ENCODE results near the gene DPP6. TPM values are rescaled to one million over a fixed set of nuclear protein-coding genes. Genes with fewer than 3 reads are reported as not detected.

DPP6 gene
- total and polyA plus RNA-seq, 2 experiments from 2014 or later: not detected

DNA sequence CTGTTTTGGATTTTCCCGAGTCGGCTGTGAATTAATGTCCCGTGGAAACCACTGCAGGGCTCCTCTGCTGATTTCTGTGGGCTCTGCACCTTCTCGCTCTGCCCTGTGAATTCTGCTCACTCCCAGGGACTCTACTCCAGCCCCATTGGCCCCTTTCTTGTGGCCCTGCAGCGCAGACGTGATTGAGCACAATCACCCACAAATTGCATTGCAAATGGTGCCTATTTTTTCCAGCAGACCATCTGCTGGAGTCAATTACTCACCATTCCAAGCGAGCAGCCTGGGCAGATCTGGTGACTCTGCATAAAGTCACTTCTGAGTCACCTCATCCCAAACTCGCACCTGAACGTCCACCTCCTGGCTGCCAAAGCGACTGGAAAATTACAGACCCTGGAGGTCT, 714.9 kb downstream of the DPP6 start:
- H3K27me3 ChIP-seq (ENCODE audit: insufficient read depth): no peaks in the 10 kb centered on the region
- TF ChIP-seq ZNF331 (CRISPR knock-in tag; IDR thresholded peaks at IDR 0.05; ENCODE audit: low read depth) (no peak), POLR2AphosphoS5 (IDR thresholded peaks at IDR 0.05; ENCODE audit: low read depth) (no peak), EZH2phosphoT487 (IDR thresholded peaks at IDR 0.05; ENCODE audit: unreplicated experiment) (no peak), JUNB (IDR thresholded peaks at IDR 0.05; ENCODE audit: unreplicated experiment) (no peak), REST (IDR thresholded peaks at IDR 0.05; ENCODE audit: unreplicated experiment) (no peak), NANOG (IDR thresholded peaks at IDR 0.05; ENCODE audit: borderline replicate concordance) (no peak), CTCF (conservative IDR thresholded peaks at IDR 0.05; ENCODE audit: low read depth in 2 of 2) (no peak), EZH2 (IDR thresholded peaks at IDR 0.05; ENCODE audit: low read depth, unreplicated experiment) (no peak), ETS1 (IDR thresholded peaks at IDR 0.05) (no peak), STAT1 (IDR thresholded peaks at IDR 0.05; ENCODE audit: unreplicated experiment) (no peak), ZNF114 (CRISPR knock-in tag; IDR thresholded peaks at IDR 0.05) (no peak), CREB1 (CRISPR knock-in tag; IDR thresholded peaks at IDR 0.05; ENCODE audit: low read depth) (no peak)
- TF ChIP-seq, protein P1, sequence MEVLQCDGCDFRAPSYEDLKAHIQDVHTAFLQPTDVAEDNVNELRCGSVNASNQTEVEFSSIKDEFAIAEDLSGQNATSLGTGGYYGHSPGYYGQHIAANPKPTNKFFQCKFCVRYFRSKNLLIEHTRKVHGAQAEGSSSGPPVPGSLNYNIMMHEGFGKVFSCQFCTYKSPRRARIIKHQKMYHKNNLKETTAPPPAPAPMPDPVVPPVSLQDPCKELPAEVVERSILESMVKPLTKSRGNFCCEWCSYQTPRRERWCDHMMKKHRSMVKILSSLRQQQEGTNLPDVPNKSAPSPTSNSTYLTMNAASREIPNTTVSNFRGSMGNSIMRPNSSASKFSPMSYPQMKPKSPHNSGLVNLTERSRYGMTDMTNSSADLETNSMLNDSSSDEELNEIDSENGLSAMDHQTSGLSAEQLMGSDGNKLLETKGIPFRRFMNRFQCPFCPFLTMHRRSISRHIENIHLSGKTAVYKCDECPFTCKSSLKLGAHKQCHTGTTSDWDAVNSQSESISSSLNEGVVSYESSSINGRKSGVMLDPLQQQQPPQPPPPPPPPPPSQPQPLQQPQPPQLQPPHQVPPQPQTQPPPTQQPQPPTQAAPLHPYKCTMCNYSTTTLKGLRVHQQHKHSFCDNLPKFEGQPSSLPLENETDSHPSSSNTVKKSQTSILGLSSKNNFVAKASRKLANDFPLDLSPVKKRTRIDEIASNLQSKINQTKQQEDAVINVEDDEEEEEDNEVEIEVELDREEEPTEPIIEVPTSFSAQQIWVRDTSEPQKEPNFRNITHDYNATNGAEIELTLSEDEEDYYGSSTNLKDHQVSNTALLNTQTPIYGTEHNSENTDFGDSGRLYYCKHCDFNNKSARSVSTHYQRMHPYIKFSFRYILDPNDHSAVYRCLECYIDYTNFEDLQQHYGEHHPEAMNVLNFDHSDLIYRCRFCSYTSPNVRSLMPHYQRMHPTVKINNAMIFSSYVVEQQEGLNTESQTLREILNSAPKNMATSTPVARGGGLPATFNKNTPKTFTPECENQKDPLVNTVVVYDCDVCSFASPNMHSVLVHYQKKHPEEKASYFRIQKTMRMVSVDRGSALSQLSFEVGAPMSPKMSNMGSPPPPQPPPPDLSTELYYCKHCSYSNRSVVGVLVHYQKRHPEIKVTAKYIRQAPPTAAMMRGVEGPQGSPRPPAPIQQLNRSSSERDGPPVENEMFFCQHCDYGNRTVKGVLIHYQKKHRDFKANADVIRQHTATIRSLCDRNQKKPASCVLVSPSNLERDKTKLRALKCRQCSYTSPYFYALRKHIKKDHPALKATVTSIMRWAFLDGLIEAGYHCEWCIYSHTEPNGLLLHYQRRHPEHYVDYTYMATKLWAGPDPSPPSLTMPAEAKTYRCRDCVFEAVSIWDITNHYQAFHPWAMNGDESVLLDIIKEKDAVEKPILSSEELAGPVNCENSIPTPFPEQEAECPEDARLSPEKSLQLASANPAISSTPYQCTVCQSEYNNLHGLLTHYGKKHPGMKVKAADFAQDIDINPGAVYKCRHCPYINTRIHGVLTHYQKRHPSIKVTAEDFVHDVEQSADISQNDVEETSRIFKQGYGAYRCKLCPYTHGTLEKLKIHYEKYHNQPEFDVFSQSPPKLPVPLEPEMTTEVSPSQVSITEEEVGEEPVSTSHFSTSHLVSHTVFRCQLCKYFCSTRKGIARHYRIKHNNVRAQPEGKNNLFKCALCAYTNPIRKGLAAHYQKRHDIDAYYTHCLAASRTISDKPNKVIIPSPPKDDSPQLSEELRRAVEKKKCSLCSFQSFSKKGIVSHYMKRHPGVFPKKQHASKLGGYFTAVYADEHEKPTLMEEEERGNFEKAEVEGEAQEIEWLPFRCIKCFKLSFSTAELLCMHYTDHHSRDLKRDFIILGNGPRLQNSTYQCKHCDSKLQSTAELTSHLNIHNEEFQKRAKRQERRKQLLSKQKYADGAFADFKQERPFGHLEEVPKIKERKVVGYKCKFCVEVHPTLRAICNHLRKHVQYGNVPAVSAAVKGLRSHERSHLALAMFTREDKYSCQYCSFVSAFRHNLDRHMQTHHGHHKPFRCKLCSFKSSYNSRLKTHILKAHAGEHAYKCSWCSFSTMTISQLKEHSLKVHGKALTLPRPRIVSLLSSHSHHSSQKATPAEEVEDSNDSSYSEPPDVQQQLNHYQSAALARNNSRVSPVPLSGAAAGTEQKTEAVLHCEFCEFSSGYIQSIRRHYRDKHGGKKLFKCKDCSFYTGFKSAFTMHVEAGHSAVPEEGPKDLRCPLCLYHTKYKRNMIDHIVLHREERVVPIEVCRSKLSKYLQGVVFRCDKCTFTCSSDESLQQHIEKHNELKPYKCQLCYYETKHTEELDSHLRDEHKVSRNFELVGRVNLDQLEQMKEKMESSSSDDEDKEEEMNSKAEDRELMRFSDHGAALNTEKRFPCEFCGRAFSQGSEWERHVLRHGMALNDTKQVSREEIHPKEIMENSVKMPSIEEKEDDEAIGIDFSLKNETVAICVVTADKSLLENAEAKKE (CRISPR knock-in tag; IDR thresholded peaks at IDR 0.05): no peak
- no peaks in the 10 kb centered on the region for H3K4me1 ChIP-seq (ENCODE audit: insufficient read depth)
- no peak overlapping the region for H3K4me3 Mint-ChIP-seq
- H2AFZ ChIP-seq: no peak overlapping the region
- no peaks in the 10 kb centered on the region for H3K9me2 ChIP-seq (ENCODE audit: insufficient read depth)
- H3K36me3 ChIP-seq (ENCODE audit: insufficient read depth): peaks cover 4% of the 10 kb centered on the region; the same call in 1 of the 2 replicates
- no peak overlapping the region for H3K4me3 ChIP-seq
- H3K27ac ChIP-seq (ENCODE audit: low read depth): no peak overlapping the region
- no peaks in the 10 kb centered on the region for H3F3A ChIP-seq (replicated peaks; ENCODE audit: low read depth)
- H3K27ac Mint-ChIP-seq: peak overlapping the region; percentile 36
- ATAC-seq (no peak), DNase-seq (ENCODE audit: low spot score) (no peak)
- peaks cover 8% of the 10 kb centered on the region for H3K27me3 Mint-ChIP-seq (ENCODE audit: insufficient read depth, low read depth, poor library complexity)
- peaks cover 8% of the 10 kb centered on the region; the same call in 1 of the 3 replicates for H3K9me3 Mint-ChIP-seq
- H4K20me1 ChIP-seq (replicated peaks; ENCODE audit: insufficient read depth): no peaks in the 10 kb centered on the region
- H3K4me2 ChIP-seq: no peak overlapping the region
- peaks cover 5% of the 10 kb centered on the region; the same call in 2 of the 3 replicates for H3K36me3 Mint-ChIP-seq (ENCODE audit: low read depth)
- H3K4me1 Mint-ChIP-seq: peaks cover 34% of the 10 kb centered on the region
- no peaks in the 10 kb centered on the region for H3K79me2 ChIP-seq (replicated peaks; ENCODE audit: insufficient read depth)
